Mucosa of gallbladder (tissue), 1 donor: Measurements from ENCODE around the gene DNAJC3. TPM values are rescaled to one million over a fixed set of nuclear protein-coding genes. Genes with fewer than 3 reads are reported as not detected.
"Not testable (repeated sequence)": the region's sequence is repeated elsewhere in the genome, so short reads cannot be mapped to it uniquely, and the experiment has no call there.

Experiments used
- DNase-seq: peaks from one replicate; pipeline ENCODE4 v3.0.0-alpha.2; 2020; ENCODE audit warnings: low spot score
- total RNA-seq: library from RNA; stranded (reverse); gene quantifications from one replicate; pipeline ENCODE4 v1.2.1, GENCODE V29; 2021
- donor health status: DM: no; HTN: no; CAD: no.

Gene DNAJC3
- total RNA-seq, 1 donor from 2014 or later: 76.5 TPM

- no peak for DNase-seq
These were observed 37.3 kb downstream of the DNAJC3 start for GRCh38 chr13:95714142-95714832.

GRCh38 chr13:95716231-95716630 is 39.3 kb downstream of the DNAJC3 start:
- no peak for DNase-seq

- no peak for DNase-seq
These were observed 45.3 kb downstream of the DNAJC3 start for GRCh38 chr13:95722241-95722640.

GRCh38 chr13:95723438-95723837 is 46.5 kb downstream of the DNAJC3 start:
- no peak for DNase-seq

DNA sequence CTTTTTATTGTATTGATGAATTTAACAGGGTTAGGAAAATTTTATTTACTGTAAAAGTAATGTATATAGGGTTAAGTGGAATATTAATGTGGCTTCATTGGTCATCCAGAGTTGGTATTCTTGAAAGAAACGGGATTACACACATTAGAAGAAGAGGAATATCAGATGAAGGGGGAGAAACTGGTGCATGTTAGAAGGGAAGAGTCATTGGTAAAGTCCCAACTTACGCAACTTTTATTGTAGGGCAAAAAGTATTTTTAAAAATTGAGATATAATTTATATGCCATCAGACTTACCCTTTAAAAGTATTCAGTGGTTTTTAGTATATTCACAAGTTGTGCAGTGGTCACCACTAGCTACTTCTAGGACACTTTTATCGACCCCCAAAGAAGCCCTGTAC is 47.3 kb downstream of the DNAJC3 start:
- no peak for DNase-seq

DNA sequence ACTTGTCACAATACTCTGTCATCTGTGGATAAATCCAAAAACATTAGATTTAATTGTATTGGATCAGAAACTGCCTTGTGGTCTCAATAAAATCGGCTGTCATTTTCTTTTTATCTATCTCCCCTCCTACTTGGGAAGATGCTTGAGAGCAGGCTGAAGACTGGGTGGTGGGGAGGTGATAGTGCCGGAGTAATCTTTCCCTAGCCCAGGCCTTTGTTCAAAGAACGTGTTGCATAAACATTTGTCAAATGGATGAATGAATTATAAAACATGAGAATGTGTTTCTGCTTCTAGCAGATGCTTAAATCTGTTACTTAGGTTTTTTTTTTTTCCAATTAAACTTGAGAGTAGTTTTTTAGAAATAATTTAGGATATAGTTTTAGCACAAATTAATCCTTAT is 49.9 kb downstream of the DNAJC3 start:
- no peak for DNase-seq

GRCh38 chr13:95728957-95729356 is 52.0 kb downstream of the DNAJC3 start:
- DNase-seq: no peak

GRCh38 chr13:95734124-95734523 is 57.2 kb downstream of the DNAJC3 start:
- DNase-seq: no peak

GRCh38 chr13:95740071-95740978 is 63.4 kb downstream of the DNAJC3 start:
- not testable (repeated sequence) for DNase-seq

- DNase-seq: no peak
These were observed 64.0 kb downstream of the DNAJC3 start for GRCh38 chr13:95740979-95741320.

DNA sequence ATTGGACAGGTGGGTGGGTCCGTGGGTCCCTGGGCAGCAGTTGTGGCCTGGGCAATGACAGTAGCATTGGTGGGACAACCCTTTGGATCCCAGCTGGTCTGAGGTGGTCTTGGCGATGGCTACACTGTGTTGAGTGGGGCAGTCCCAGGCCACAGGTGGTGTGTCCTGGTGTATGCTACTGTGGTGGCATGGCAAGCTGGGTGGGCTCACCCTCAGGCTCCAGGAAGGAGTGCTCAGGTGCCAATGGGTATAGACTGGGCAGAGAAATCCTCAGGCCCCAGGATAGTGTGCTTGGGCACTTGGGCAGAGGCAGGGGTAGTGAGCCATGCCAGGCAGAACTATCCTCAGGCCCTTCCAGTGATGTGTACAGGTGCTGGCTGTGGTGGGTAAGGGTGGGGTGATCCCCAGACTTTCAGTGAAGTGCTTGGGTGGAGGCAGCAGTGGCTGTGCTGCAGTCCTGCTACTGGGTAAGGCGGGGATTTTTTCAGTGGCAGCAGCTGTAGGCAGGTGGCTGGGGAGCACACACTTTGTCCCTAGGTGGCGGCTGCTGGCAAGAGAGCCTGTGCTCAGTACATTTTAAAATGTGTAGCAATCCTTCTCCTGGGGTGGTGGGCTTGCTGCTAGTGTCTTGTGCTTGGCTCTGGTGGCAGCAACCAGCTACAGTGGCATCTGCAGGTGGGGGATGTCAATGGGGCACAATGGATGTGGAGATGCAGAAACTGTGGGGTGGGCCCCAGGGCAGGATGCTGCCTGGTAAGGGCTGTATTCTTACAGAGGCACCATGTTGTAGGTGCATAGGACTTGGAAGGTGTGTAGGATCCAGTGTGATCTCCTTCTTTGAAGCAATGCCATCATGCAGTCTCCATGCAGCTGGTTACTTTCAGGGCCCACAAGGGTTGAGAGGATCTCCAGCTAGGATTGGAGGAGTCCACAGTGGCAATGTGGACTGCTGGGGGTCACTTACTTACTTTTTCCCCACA is 64.9 kb downstream of the DNAJC3 start:
- no peak for DNase-seq

DNA sequence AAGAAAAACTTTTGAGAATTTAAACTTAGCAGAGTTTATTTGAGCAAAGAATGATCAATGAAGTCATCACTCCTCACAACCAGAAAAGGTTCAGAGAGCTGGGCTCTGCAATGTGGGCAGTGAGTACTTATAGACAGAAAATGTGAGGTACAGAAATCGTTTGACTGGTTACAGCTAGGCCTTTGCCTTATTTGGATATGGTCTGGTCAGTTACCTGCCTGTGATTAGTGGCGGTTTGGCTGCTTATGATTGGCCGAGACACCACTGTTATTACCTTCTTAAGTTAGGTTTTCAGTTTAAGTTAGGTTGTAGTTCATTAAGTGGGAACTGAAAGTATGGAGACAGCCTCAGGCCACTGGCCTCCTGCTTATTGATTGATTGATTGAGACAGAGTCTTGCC is 66.3 kb downstream of the DNAJC3 start:
- DNase-seq: no peak

- DNase-seq: no peak
These were observed 68.3 kb downstream of the DNAJC3 start for GRCh38 chr13:95745289-95745688.

DNA sequence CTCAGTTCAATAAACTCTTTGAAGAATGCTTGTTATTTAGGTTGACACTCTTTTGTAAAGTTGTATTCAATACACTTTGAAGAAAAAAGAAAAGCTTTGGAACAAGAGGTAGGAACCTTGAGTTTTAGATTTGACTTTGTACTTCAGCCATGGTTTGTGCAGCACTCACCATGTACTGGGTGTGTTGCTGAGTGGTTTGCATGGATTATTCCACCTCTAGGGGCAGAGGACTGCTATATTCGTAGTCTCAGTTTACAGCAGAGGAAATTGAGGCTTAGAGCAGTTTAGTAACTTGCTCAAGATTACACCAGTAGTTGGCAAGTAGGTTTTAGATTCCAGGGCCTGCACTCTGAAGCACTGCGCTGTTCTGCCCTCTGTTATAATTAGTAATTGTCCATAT is 68.8 kb downstream of the DNAJC3 start:
- DNase-seq: no peak

- DNase-seq: no peak
These were observed 72.6 kb downstream of the DNAJC3 start for GRCh38 chr13:95749545-95749944.

- DNase-seq: no peak
These were observed 75.7 kb downstream of the DNAJC3 start for GRCh38 chr13:95752677-95753076.

GRCh38 chr13:95754069-95754468 is 77.1 kb downstream of the DNAJC3 start:
- no peak for DNase-seq

- no peak for DNase-seq
These were observed 79.1 kb downstream of the DNAJC3 start for GRCh38 chr13:95756072-95756471.

DNA sequence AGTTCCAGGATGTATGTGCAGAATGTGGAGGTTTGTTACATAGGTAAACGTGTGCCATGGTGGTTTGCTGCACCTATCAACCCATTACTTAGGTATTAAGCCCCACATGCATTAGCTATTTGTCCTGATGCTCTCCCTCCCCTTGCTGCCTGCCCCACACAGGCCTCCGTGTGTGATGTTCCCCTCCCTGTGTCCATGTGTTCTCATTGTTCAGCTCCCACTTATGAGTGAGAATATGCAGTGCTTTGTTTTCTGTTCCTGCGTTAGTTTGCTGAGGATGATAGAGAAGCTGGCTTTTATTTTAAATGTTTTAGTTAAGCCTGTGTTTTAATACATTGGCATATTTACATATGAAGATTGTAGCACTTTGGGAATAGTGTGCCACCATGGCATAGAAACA is 85.7 kb downstream of the DNAJC3 start:
- not testable (repeated sequence) for DNase-seq

DNA sequence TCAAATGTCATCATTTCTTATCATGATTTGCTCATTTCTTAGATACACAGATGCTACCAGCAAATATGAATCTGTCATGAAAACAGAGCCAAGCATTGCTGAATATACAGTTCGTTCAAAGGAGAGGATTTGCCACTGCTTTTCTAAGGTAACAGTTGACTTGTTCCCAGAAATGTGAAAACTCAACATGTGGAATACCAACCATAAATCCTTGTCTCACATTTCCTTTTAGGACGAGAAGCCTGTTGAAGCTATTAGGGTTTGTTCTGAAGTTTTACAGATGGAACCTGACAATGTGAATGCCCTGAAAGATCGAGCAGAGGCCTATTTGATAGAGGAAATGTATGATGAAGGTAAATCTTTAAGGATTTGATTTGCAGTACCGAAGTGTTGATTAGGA is 86.7 kb downstream of the DNAJC3 start:
- no peak for DNase-seq

DNA sequence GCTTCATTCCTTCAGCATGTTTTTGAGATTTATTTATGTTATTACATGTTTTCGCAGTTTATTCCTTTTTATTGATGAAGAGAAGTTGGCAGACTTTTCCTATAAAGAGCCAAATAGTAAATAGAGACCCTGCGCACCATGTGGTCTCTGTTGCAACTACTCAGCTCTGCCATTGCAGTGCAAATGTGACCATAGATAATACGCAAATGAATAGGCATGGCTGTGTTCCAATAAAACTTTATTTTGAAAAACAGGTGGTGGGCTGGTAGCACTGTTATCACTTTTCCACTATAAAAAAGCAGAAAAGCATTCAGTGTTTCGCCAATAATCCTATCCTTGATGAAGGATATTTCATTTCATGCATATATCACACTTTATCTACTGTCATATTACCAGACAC is 95.0 kb downstream of the DNAJC3 start:
- DNase-seq: no peak

DNA sequence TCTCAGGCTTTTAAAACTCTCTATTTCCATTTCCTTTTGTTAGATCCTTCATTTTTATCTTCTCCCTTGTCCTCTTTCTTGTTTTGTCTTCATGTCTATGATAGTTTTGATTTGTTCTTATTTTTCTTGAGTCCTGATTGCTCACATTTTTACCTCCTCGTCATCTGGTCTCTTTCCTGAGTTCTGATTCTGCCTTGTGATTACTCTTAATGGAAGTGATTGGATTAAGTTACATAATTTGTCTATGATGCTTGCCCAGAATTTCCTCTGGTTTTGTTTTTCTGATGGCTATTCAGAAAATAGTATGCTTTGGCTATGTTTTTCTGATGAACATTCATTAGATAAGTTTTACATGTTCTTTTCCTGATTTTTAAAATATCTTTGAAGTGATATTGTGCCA is 102.6 kb downstream of the DNAJC3 start:
- no peak for DNase-seq
